Inferior parietal cortex (tissue), 1 donor: Measurements from ENCODE around the gene ZNF17.
A peak's percentile ranks its signal among the peaks of the same experiment; 100 is the strongest.

Experiments used
- DNase-seq: peaks from one replicate; pipeline ENCODE4 v3.0.0-alpha.2; 2016; ENCODE audit errors: extremely low spot score

Gene ZNF17

DNA sequence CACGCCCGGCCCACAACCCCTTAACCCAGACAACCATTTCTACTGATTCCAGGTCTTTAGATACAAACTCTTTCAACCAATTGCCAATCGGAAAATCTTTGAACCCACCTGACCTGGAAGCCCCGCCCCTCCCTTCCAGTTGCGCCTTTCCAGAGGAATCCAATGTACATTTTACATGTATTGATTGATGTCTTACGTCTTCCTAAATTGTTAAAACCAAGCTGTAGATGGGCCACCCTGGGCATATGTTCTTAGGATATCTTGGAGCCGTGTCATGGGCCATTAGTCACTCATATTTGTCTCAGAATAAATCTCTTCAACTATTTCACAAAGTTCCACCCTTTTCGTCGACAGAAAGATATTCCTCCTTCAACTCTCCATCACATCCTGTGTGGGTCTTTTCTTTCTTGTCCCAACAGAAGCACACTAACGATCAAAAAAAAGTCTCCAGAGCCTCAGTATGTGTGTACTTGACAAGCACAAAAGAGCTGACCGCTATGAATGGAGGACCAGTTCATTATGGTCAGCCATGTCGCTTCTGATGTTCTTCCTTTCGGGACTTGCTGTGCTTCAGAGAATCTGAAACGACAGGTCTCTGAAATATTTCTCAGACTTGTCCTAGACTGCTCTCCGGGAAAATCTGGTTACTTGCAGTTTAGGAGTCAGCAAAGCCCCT, 23.6 kb downstream of the ZNF17 start:
- DNase-seq: no peak

DNA sequence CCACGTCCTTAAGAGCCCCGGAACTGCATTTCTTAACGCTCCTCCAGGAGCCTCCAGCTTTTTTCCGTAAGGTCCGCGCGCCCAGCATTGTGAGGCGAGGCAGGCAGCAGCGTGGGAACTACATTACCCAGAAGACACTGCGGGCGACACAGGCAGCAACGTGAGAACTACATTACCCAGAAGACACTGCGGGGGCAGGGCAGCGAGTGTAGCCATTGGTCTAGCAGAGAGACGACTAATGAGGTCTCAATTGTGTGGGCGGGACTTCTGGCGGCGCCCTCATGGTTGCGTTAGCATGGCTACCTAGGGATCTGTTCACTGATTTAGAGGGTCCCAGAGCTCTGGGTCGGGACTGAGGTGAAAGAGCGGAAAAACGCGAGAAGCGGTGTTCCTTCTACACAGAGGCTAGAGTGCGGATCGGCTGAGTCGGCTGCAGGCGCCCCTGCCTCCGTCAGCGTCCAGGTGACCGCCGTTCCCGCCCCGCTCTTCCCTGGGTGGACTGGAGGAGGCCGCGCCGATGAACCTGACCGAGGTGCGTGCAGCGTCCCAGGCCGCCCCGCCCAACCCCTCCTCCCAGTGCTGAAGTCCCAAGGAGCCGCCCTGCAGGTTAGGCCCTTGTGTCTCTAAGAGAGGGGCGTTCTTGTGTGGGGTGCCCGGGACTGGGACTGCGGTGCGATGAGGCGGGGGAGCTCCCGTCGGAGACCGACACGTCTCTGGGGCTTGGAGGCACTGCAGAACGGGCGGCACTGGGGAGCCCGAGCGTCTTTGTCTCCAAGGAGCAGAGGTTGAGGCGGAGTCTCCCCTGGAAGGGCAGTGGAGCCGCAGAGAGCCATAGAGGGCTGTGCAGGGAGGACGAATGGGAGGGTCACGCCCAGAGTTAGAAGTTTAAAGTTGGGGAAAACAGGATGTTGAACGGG, 24.4 kb downstream of the ZNF17 start, which contains the start of gene ZNF749:
TSS of gene ZNF749 (plus strand) at position 264 of the 917 bp plus-strand sequence. CDS start at position 518, 254 bp downstream.
- DNase-seq: peak; percentile 99

DNA sequence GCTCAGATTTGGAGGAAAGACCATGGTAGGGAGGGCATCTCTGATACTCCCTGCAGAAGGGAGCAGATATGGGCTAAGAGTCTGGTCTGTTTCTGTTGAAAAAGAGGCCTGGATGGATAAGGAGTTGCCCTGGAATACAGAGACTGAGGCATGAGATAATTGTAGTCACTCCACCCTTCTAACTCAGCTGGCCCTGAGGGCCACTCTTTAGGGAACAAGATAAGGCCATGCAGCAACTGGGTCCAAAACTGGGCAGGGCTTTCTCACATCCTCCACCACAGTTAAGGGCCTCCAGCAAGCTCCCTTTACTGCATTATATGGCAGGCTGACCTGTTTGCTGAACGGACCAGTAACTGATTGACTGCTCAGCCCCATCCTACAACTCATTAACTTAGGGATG, 25.5 kb downstream of the ZNF17 start:
- no peak for DNase-seq

DNA sequence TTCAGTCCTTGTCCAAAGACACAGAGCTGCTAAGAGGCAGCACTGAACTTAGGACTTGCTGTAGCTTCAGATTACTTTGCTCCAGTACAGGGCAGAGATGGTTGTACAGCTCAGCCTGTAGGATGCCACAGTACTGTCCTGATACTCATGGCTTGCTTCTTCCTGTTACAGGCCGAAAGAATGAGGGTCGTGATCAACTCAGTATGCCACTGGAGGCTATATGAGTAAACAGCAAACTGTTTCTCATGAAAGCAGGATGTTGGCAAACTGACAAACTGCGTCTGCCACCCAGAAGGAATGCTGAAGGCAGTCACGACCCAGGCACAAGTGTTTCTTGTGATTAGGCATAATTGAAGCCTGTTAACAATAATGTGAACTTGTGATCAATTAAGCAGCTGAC, 27.0 kb downstream of the ZNF17 start:
- no peak for DNase-seq

DNA sequence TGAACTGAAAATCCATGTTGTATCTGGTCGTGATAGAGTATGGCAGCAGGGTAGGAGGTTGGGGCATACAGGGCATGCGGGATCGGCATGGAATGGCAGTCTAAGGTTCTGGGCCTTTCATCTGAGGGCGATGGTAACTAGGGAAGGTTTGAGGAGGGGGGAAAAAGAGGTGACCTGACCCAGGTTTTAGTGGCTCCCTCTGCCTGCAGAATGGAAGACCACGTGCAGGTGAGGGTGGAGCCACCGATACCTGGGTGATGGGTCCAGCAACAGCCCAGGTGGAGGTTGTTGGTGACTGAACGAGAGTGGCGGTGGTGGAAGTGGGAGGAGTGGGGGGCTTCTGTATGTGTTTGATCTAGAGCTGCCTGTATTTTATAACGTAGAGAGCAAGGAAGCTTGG, 28.0 kb downstream of the ZNF17 start:
- DNase-seq: no peak

DNA sequence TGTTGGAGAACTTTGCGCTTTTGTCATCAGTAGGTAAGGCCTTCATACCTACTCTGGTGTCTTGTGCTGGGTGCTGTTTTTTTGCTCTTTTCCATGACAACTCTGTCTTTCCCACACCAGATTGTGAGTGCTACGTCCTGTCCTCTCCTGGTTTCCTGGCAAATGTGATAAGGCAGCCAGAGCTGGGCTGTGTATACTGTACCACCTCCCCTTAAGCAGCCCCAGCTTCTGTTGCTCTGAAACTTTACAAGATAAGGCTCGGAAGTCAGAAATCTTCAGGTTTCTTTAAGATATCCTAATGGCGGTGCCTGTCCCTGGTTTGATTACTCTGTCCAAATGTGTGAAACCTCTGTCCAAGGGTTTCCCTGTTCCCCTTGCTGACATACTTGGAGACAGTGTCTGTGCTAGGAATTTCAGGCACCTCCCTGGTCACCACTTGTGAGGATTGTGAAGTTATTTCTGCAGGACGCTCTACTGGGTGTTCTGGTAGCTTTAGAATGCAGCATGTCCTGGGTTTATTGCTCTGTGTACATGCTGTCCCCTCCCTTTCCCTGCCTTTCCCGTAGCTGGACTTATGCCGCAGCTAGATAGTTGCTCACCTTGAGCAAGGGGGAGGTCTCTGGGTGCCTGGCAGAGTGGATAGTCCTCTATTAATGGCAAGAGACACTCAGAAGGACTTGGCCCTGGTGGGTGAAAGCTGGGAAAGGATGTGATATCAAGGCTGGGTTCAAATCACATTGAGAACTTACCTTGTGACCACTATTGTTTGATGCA, 31.2 kb downstream of the ZNF17 start:
- DNase-seq: no peak

DNA sequence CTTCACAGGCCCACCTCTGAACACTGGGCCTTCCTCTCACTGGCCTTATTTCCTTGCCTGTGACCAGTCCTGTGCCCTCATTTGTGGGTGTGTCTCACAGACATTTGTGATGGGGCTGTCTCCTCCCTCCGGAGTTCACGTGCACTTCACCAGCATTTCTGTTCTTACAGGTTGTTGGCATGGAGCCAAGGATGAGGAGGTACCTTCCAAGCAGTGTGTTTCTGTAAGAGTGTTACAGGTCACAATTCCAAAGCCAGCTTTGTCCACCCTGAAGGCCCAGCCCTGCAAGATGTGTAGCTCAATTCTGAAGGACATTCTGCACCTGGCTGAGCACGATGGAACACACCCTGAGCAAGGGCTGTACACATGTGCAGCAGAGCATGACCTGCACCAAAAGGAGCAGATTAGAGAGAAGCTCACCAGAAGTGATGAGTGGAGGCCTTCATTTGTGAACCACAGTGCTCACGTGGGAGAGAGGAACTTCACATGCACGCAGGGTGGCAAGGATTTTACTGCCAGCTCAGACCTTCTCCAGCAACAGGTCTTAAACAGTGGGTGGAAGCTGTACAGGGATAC, 32.2 kb downstream of the ZNF17 start:
- no peak for DNase-seq

DNA sequence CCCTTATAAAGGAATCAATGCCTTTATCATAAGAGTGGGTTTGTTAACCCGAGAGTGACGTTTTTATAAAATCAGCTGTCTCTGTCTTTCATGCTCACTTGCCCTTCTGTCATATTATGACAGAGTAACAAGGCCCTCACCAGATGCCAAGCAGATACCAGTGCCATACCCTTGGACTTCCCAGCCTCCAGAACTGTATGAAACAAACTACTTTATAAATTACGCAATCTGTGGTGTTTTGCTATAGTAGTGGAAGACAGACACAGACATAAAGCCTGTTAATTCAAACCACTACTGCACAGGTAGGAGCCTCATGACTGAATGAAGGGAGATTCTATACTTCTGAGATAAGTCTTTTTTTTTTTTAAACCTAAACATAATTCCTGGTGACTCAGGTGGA, 41.3 kb downstream of the ZNF17 start:
- no peak for DNase-seq

DNA sequence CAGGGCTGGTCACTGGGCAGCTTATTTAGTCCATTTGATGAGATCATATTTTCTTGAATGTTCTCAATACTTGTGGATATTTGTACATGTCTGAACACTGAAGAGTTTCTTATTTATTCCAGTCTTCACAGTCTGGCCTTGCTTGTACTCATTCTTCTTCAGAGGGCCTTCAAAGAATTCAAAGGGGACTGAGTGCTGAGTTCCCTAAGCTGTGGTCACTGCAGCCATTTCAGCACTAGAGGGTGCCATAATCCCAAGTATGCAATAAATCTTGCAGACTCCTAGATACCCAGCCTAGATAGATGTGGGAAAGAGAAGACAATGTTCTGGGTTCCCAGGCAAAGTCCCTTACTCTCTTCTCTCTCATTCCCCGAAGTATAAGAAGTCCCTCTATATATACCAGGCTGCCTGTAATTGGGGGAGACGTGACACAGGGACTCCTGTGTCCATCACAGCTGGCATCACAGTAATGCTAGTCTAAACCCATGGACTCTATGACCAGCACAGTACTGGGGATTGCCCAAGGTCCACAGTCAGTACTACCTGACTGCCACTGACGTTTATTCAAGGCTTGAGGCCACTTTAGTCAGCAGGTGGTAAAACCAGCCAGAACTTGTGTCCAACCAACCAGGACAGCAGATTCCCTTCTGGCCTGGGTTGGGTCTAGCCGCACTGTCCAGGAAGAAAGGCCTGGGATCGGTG, 54.9 kb downstream of the ZNF17 start:
- DNase-seq: no peak

DNA sequence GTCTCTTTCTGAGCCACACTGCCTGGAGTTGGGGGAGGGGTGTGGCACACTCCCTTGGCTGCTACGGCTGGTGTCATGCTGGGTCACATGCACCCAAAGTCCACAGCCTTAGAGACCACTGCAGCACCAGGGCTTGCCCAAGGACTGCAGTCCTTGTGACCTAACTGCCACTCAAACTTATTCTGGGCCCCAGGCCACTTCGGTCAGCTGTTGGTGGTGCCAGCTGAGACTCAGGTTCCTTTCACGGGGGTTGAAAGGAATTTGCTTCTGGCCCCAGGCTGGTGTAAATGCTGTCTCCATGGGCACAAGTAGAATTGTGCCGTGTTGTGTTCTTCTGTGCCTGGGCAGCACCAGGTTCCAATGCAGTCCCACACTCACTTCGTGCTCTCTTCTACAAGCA, 55.5 kb downstream of the ZNF17 start:
- DNase-seq: no peak
